GM23338 (cell line): ENCODE data around the gene TMEM245. TPM values are rescaled to one million over a fixed set of nuclear protein-coding genes. Genes with fewer than 3 reads are reported as not detected.

Experiments
- ATAC-seq: fragments of 200-7000 bp; cut with Tn5 transposase; 3 replicates; pipeline ENCODE4 v1.9.1; 2020
- DNase-seq: peaks from one replicate; pipeline ENCODE4 v3.0.0-alpha.2; 2015; ENCODE audit warnings: low spot score
- H2AFZ ChIP-seq: fragments of 200-600 bp; sonication (generic); 2 replicates; pipeline ENCODE4 v1.8.0; 2016; ENCODE audit warnings: antibody characterized with exemption, mild to moderate bottlenecking, moderate library complexity
- H3F3A ChIP-seq: fragments of 200-600 bp; sonication (generic); replicated peaks from 2 replicates; pipeline ENCODE4 v1.8.0; 2017; ENCODE audit warnings: antibody characterized with exemption, mixed run types, low read depth
- H3K27ac ChIP-seq: fragments of 200-600 bp; sonication (generic); 2 replicates; pipeline ENCODE4 v1.6.1; 2016; ENCODE audit warnings: low read depth
- H3K27me3 ChIP-seq: fragments of 200-600 bp; sonication (generic); 2 replicates; pipeline ENCODE4 v1.8.0; 2016; ENCODE audit warnings: mild to moderate bottlenecking, mixed run types, moderate library complexity; ENCODE audit not compliant: insufficient read depth
- H3K36me3 ChIP-seq: fragments of 200-600 bp; sonication (generic); 2 replicates; pipeline ENCODE4 v1.8.0; 2016; ENCODE audit warnings: mild to moderate bottlenecking; ENCODE audit not compliant: insufficient read depth
- H3K4me1 ChIP-seq: fragments of 200-600 bp; sonication (generic); 2 replicates; pipeline ENCODE4 v1.8.0; 2016; ENCODE audit warnings: mild to moderate bottlenecking, moderate library complexity; ENCODE audit not compliant: insufficient read depth
- H3K4me2 ChIP-seq: fragments of 200-600 bp; sonication (generic); 2 replicates; pipeline ENCODE4 v1.7.1; 2017; ENCODE audit warnings: mixed run types
- H3K4me3 ChIP-seq: fragments of 200-600 bp; sonication (generic); 2 replicates; pipeline ENCODE4 v1.6.1; 2016; ENCODE audit warnings: mixed run types
- H3K79me2 ChIP-seq: fragments of 200-600 bp; sonication (generic); replicated peaks from 2 replicates; pipeline ENCODE4 v1.8.0; 2017; ENCODE audit warnings: mild to moderate bottlenecking; ENCODE audit not compliant: insufficient read depth
- H3K9me2 ChIP-seq: fragments of 200-600 bp; sonication (generic); 2 replicates; pipeline ENCODE4 v1.8.0; 2017; ENCODE audit not compliant: insufficient read depth
- H4K20me1 ChIP-seq: fragments of 200-600 bp; sonication (generic); replicated peaks from 2 replicates; pipeline ENCODE4 v1.8.0; 2017; ENCODE audit warnings: mild to moderate bottlenecking; ENCODE audit not compliant: insufficient read depth
- H3K27ac Mint-ChIP-seq: 2 replicates; pipeline ENCODE4 v1.8.0; 2020; ENCODE audit warnings: inconsistent platforms, mild to moderate bottlenecking, moderate library complexity, mixed read lengths
- H3K27me3 Mint-ChIP-seq: 3 replicates; pipeline ENCODE4 v1.8.0; 2022; ENCODE audit warnings: low read depth, mild to moderate bottlenecking, moderate library complexity, mixed read lengths, inconsistent platforms; ENCODE audit not compliant: insufficient read depth, poor library complexity
- H3K36me3 Mint-ChIP-seq: 3 replicates; pipeline ENCODE4 v1.8.0; 2021; ENCODE audit warnings: low read depth, mild to moderate bottlenecking, inconsistent platforms, moderate library complexity, mixed read lengths
- H3K4me1 Mint-ChIP-seq: 3 replicates; pipeline ENCODE4 v1.8.0; 2020; ENCODE audit warnings: mild to moderate bottlenecking, inconsistent platforms, mixed read lengths
- H3K4me3 Mint-ChIP-seq: 3 replicates; pipeline ENCODE4 v1.8.0; 2021; ENCODE audit warnings: moderate library complexity, mild to moderate bottlenecking, inconsistent platforms, mixed read lengths
- H3K9me3 Mint-ChIP-seq: 3 replicates; pipeline ENCODE4 v1.8.0; 2020; ENCODE audit warnings: moderate library complexity, mild to moderate bottlenecking, inconsistent platforms, mixed read lengths
- EZH2 ChIP-seq: fragments of 200-600 bp; sonication (generic); IDR thresholded peaks from one replicate; pipeline ENCODE4 v1.8.0; 2017; ENCODE audit warnings: antibody characterized with exemption, mild to moderate bottlenecking, low read depth; ENCODE audit not compliant: unreplicated experiment
- EZH2phosphoT487 ChIP-seq: fragments of 200-600 bp; sonication (generic); IDR thresholded peaks from one replicate; pipeline ENCODE4 v1.8.1; 2018; ENCODE audit warnings: antibody characterized with exemption; ENCODE audit not compliant: unreplicated experiment
- JUNB ChIP-seq: IDR thresholded peaks from one replicate; pipeline ENCODE4 v1.6.1; 2016; ENCODE audit warnings: antibody characterized with exemption; ENCODE audit not compliant: unreplicated experiment
- POLR2AphosphoS5 ChIP-seq: IDR thresholded peaks from 2 replicates; pipeline ENCODE4 v1.6.1; 2016; ENCODE audit warnings: antibody characterized with exemption, low read depth
- ZNF331 ChIP-seq: fragments of 250-450 bp; sonication (Bioruptor Pico); IDR thresholded peaks from 2 replicates; pipeline ENCODE4 v1.5.0; 2020; ENCODE audit warnings: low read depth, mild to moderate bottlenecking, moderate library complexity
- polyA plus RNA-seq: library from polyadenylated mRNA; unstranded; fragments of >200 nt; fragmentation: Nextera tagmentation; extraction: Ambion mirVana; gene quantifications from 2 replicates; pipeline ENCODE4 v1.2.1, GENCODE V29; 2016
- total RNA-seq: library from RNA; depleted of rRNA; stranded (reverse); fragments of >200 nt; shearing (Covaris generic); gene quantifications from 2 replicates; pipeline ENCODE4 v1.2.3, GENCODE V29; 2014
- TF ChIP-seq, protein P1 (sequence below): IDR thresholded peaks from 2 replicates; pipeline ENCODE4 v1.6.1; 2016; ENCODE audit warnings: antibody characterized with exemption
- TF ChIP-seq, protein P2 (sequence below): fragments of 250-450 bp; sonication (Bioruptor Pico); IDR thresholded peaks from 2 replicates; pipeline ENCODE4 v1.5.0; 2020; ENCODE audit warnings: mild to moderate bottlenecking, moderate library complexity

Gene TMEM245
- total and polyA plus RNA-seq, 2 experiments from 2014 or later, result 17.3 to 64.1 TPM

DNA sequence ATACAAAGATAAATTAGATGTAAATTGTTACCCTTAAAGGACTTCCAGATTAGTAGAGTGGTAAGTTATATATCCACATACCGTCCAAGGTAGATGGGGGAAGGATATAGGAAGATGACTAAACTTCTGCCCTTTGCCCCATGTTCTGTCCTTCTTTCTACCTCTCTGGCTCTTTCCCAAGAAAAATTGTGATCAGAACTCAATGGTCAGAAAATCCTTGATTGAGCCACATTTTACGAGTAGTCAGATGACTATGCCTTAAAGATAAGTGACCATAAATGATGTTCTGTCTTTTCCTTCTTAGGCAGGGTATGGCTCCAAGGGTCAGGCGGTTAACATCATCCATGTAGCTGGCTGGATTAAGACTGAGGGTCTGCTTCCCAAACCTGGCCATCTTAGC, 42.9 kb upstream of the TMEM245 start:
- peaks cover 22% of the 10 kb centered on the region for H3K27me3 Mint-ChIP-seq
- no peak overlapping the region for H3K4me3 Mint-ChIP-seq
- H3K27me3 ChIP-seq, result peaks cover 24% of the 10 kb centered on the region
- no peaks in the 10 kb centered on the region for H3K9me2 ChIP-seq
- ATAC-seq (no peak), DNase-seq (no peak)
- peaks cover 7% of the 10 kb centered on the region; the same call in 1 of the 3 replicates for H3K4me1 Mint-ChIP-seq
- H2AFZ ChIP-seq, result no peak overlapping the region
- H3K36me3 ChIP-seq, result no peaks in the 10 kb centered on the region
- no peak overlapping the region for H3K4me2 ChIP-seq
- 0 out of 2 replicates have a peak, but pooled peaks cover 8% of the 10 kb centered on the region for H3K4me1 ChIP-seq
- H3K27ac Mint-ChIP-seq, result no peak overlapping the region
- no peaks in the 10 kb centered on the region for H3K79me2 ChIP-seq
- TF ChIP-seq, protein P1, sequence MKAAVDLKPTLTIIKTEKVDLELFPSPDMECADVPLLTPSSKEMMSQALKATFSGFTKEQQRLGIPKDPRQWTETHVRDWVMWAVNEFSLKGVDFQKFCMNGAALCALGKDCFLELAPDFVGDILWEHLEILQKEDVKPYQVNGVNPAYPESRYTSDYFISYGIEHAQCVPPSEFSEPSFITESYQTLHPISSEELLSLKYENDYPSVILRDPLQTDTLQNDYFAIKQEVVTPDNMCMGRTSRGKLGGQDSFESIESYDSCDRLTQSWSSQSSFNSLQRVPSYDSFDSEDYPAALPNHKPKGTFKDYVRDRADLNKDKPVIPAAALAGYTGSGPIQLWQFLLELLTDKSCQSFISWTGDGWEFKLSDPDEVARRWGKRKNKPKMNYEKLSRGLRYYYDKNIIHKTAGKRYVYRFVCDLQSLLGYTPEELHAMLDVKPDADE, result no peak
- no peak for TF ChIP-seq ZNF331 (CRISPR knock-in tag)
- TF ChIP-seq, protein P2, sequence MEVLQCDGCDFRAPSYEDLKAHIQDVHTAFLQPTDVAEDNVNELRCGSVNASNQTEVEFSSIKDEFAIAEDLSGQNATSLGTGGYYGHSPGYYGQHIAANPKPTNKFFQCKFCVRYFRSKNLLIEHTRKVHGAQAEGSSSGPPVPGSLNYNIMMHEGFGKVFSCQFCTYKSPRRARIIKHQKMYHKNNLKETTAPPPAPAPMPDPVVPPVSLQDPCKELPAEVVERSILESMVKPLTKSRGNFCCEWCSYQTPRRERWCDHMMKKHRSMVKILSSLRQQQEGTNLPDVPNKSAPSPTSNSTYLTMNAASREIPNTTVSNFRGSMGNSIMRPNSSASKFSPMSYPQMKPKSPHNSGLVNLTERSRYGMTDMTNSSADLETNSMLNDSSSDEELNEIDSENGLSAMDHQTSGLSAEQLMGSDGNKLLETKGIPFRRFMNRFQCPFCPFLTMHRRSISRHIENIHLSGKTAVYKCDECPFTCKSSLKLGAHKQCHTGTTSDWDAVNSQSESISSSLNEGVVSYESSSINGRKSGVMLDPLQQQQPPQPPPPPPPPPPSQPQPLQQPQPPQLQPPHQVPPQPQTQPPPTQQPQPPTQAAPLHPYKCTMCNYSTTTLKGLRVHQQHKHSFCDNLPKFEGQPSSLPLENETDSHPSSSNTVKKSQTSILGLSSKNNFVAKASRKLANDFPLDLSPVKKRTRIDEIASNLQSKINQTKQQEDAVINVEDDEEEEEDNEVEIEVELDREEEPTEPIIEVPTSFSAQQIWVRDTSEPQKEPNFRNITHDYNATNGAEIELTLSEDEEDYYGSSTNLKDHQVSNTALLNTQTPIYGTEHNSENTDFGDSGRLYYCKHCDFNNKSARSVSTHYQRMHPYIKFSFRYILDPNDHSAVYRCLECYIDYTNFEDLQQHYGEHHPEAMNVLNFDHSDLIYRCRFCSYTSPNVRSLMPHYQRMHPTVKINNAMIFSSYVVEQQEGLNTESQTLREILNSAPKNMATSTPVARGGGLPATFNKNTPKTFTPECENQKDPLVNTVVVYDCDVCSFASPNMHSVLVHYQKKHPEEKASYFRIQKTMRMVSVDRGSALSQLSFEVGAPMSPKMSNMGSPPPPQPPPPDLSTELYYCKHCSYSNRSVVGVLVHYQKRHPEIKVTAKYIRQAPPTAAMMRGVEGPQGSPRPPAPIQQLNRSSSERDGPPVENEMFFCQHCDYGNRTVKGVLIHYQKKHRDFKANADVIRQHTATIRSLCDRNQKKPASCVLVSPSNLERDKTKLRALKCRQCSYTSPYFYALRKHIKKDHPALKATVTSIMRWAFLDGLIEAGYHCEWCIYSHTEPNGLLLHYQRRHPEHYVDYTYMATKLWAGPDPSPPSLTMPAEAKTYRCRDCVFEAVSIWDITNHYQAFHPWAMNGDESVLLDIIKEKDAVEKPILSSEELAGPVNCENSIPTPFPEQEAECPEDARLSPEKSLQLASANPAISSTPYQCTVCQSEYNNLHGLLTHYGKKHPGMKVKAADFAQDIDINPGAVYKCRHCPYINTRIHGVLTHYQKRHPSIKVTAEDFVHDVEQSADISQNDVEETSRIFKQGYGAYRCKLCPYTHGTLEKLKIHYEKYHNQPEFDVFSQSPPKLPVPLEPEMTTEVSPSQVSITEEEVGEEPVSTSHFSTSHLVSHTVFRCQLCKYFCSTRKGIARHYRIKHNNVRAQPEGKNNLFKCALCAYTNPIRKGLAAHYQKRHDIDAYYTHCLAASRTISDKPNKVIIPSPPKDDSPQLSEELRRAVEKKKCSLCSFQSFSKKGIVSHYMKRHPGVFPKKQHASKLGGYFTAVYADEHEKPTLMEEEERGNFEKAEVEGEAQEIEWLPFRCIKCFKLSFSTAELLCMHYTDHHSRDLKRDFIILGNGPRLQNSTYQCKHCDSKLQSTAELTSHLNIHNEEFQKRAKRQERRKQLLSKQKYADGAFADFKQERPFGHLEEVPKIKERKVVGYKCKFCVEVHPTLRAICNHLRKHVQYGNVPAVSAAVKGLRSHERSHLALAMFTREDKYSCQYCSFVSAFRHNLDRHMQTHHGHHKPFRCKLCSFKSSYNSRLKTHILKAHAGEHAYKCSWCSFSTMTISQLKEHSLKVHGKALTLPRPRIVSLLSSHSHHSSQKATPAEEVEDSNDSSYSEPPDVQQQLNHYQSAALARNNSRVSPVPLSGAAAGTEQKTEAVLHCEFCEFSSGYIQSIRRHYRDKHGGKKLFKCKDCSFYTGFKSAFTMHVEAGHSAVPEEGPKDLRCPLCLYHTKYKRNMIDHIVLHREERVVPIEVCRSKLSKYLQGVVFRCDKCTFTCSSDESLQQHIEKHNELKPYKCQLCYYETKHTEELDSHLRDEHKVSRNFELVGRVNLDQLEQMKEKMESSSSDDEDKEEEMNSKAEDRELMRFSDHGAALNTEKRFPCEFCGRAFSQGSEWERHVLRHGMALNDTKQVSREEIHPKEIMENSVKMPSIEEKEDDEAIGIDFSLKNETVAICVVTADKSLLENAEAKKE (CRISPR knock-in tag), result no peak
- TF ChIP-seq EZH2phosphoT487, result no peak
- TF ChIP-seq JUNB, result no peak
- TF ChIP-seq EZH2, result no peak
- no peak for TF ChIP-seq POLR2AphosphoS5
- H3K27ac ChIP-seq, result no peak overlapping the region
- H3K9me3 Mint-ChIP-seq, result peaks cover 11% of the 10 kb centered on the region
- H3K4me3 ChIP-seq, result no peak overlapping the region
- peaks cover 4% of the 10 kb centered on the region; the same call in 1 of the 2 replicates for H3F3A ChIP-seq
- H3K36me3 Mint-ChIP-seq, result peaks cover 2% of the 10 kb centered on the region; the same call in 1 of the 3 replicates
- H4K20me1 ChIP-seq, result no peaks in the 10 kb centered on the region
